HepG2 (cell line): Measurements from ENCODE around the gene UTRN. TPM values are rescaled to one million over a fixed set of nuclear protein-coding genes. Genes with fewer than 3 reads are reported as not detected.

Source experiments
- DMAP1 ChIP-seq: IDR thresholded peaks from 2 replicates; pipeline ENCODE4 v1.6.1; 2016
- KLF12 ChIP-seq: sonication (generic); formaldehyde crosslinking; IDR thresholded peaks from 2 replicates; pipeline ENCODE4 v1.4.0; 2020; ENCODE audit warnings: missing genetic modification reagents, borderline replicate concordance
- PAF1 ChIP-seq: IDR thresholded peaks from 2 replicates; pipeline ENCODE4 v1.6.1; 2016; ENCODE audit warnings: missing genetic modification reagents, missing compliant biosample characterization
- TOPORS ChIP-seq: sonication (generic); formaldehyde crosslinking; IDR thresholded peaks from 2 replicates; pipeline ENCODE4 v1.8.0; 2023; ENCODE audit warnings: mild to moderate bottlenecking, missing genetic modification reagents
- YY1 ChIP-seq: IDR thresholded peaks from 2 replicates; pipeline ENCODE4 v1.6.1; 2011; ENCODE audit warnings: low read length, low read depth, moderate library complexity, mild to moderate bottlenecking; ENCODE audit not compliant: insufficient read depth, insufficient replicate concordance
- ZNF101 ChIP-seq: sonication (generic); formaldehyde crosslinking; IDR thresholded peaks from 2 replicates; pipeline ENCODE4 v1.4.0; 2020; ENCODE audit warnings: mild to moderate bottlenecking, low read depth, missing genetic modification reagents, borderline replicate concordance
- ZNF205 ChIP-seq: IDR thresholded peaks from 2 replicates; pipeline ENCODE4 v1.6.1; 2018; ENCODE audit warnings: missing biosample characterization, missing genetic modification reagents
- ZNF224 ChIP-seq: sonication (generic); formaldehyde crosslinking; IDR thresholded peaks from 2 replicates; pipeline ENCODE4 v1.5.0; 2020; ENCODE audit warnings: mild to moderate bottlenecking, missing genetic modification reagents
- ZNF24 ChIP-seq: fragments of 450-650 bp; IDR thresholded peaks from 2 replicates; pipeline ENCODE4 v1.6.1; 2017; ENCODE audit warnings: antibody characterized with exemption, mild to moderate bottlenecking
- ZNF501 ChIP-seq: sonication (generic); formaldehyde crosslinking; IDR thresholded peaks from 2 replicates; pipeline ENCODE4 v1.5.1; 2020; ENCODE audit warnings: mild to moderate bottlenecking, moderate library complexity, missing genetic modification reagents
- ZNF567 ChIP-seq: sonication (generic); formaldehyde crosslinking; IDR thresholded peaks from 2 replicates; pipeline ENCODE4 v1.8.1; 2023; ENCODE audit warnings: mild to moderate bottlenecking, missing genetic modification reagents, borderline replicate concordance
- polyA plus RNA-seq, 8 experiments: library from polyadenylated mRNA; depleted of rRNA in 3 of 8; stranded (reverse) in 7 of 8; unstranded in 1 of 8; fragments of >200 nt; fragmentation: Illumina TruSeq in 4 of 8; extraction: Trizol in 4 of 8; gene quantifications; 2 replicates each; pipeline versions ENCODE4 v1.2.1 to v1.2.3, GENCODE V29; 2011 to 2016; ENCODE audit warnings: low read depth in 4 of 8, missing spikeins in 1 of 8, mixed read lengths in 1 of 8; ENCODE audit not compliant: insufficient read depth in 1 of 8
- total RNA-seq, 5 experiments: library from RNA; depleted of rRNA; stranded (reverse); fragments of >200 nt; fragmentation: Illumina TruSeq; extraction: Trizol; gene quantifications; 2 replicates each; pipeline ENCODE4 v1.2.3, GENCODE V29; 2016; ENCODE audit warnings: low read depth in 1 of 5
- TF ChIP-seq, protein P1 (sequence below): sonication (generic); formaldehyde crosslinking; IDR thresholded peaks from 2 replicates; pipeline ENCODE4 v1.4.0; 2020; ENCODE audit warnings: missing genetic modification reagents
- TF ChIP-seq, protein P2 (sequence below): sonication (generic); formaldehyde crosslinking; IDR thresholded peaks from 2 replicates; pipeline ENCODE4 v1.5.0; 2020; ENCODE audit warnings: mild to moderate bottlenecking, missing genetic modification reagents, borderline replicate concordance
- TF ChIP-seq, protein P3 (sequence below): sonication (generic); formaldehyde crosslinking; IDR thresholded peaks from 2 replicates; pipeline ENCODE4 v1.4.0; 2020; ENCODE audit warnings: mild to moderate bottlenecking, missing genetic modification reagents
- TF ChIP-seq, protein P4 (sequence below): sonication (generic); formaldehyde crosslinking; IDR thresholded peaks from 2 replicates; pipeline ENCODE4 v1.4.0; 2020; ENCODE audit warnings: missing genetic modification reagents

The UTRN gene
- total and polyA plus RNA-seq, 2 of the 13 experiments (the other 11 are each of a cell fraction or from before 2014, with no cell fraction given): 102 to 116 TPM

DNA sequence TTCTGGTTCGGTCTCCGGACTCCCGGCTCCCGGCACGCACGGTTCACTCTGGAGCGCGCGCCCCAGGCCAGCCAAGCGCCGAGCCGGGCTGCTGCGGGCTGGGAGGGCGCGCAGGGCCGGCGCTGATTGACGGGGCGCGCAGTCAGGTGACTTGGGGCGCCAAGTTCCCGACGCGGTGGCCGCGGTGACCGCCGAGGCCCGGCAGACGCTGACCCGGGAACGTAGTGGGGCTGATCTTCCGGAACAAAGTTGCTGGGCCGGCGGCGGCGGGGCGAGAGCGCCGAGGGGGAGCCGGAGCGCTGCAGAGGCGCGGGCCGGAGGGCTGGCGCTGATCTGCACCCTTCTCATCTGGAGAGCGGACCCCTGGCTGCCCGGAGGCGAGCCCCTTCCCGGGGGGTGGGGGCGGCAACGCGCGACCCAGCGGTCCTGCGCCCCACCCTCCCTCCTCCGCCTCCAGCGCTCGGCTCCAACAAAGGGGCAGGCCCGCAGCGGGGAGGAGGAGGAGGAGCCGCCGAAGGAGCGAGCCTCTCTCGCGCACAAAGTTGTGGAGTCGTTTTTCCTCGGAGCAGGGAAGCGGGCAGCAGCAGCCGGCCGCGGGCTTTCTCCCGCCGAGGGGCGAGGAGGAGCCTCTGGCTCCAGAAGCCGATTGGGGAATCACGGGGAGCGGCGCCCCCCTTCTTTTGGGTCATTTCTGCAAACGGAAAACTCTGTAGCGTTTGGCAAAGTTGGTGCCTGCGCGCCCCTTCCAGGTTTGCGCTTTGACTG is at the start of gene UTRN (continued):
- TF ChIP-seq, protein P1, sequence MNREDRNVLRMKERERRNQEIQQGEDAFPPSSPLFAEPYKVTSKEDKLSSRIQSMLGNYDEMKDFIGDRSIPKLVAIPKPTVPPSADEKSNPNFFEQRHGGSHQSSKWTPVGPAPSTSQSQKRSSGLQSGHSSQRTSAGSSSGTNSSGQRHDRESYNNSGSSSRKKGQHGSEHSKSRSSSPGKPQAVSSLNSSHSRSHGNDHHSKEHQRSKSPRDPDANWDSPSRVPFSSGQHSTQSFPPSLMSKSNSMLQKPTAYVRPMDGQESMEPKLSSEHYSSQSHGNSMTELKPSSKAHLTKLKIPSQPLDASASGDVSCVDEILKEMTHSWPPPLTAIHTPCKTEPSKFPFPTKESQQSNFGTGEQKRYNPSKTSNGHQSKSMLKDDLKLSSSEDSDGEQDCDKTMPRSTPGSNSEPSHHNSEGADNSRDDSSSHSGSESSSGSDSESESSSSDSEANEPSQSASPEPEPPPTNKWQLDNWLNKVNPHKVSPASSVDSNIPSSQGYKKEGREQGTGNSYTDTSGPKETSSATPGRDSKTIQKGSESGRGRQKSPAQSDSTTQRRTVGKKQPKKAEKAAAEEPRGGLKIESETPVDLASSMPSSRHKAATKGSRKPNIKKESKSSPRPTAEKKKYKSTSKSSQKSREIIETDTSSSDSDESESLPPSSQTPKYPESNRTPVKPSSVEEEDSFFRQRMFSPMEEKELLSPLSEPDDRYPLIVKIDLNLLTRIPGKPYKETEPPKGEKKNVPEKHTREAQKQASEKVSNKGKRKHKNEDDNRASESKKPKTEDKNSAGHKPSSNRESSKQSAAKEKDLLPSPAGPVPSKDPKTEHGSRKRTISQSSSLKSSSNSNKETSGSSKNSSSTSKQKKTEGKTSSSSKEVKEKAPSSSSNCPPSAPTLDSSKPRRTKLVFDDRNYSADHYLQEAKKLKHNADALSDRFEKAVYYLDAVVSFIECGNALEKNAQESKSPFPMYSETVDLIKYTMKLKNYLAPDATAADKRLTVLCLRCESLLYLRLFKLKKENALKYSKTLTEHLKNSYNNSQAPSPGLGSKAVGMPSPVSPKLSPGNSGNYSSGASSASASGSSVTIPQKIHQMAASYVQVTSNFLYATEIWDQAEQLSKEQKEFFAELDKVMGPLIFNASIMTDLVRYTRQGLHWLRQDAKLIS (CRISPR knock-in tag): peak; percentile 32; the same call in 1 of the 2 replicates
- TF ChIP-seq YY1 (peak; percentile 74), ZNF24 (no peak), PAF1 (no peak), ZNF224 (no peak), KLF12 (CRISPR knock-in tag) (peak; percentile 87), TOPORS (CRISPR knock-in tag) (peak; percentile 96), ZNF101 (no peak), DMAP1 (CRISPR knock-in tag) (peak; percentile 66), ZNF501 (CRISPR knock-in tag) (peak; percentile 94), ZNF205 (CRISPR knock-in tag) (peak; percentile 89), ZNF567 (CRISPR knock-in tag) (0 out of 2 replicates have a peak, but pooled peaks have one; percentile 25)
- TF ChIP-seq, protein P2, sequence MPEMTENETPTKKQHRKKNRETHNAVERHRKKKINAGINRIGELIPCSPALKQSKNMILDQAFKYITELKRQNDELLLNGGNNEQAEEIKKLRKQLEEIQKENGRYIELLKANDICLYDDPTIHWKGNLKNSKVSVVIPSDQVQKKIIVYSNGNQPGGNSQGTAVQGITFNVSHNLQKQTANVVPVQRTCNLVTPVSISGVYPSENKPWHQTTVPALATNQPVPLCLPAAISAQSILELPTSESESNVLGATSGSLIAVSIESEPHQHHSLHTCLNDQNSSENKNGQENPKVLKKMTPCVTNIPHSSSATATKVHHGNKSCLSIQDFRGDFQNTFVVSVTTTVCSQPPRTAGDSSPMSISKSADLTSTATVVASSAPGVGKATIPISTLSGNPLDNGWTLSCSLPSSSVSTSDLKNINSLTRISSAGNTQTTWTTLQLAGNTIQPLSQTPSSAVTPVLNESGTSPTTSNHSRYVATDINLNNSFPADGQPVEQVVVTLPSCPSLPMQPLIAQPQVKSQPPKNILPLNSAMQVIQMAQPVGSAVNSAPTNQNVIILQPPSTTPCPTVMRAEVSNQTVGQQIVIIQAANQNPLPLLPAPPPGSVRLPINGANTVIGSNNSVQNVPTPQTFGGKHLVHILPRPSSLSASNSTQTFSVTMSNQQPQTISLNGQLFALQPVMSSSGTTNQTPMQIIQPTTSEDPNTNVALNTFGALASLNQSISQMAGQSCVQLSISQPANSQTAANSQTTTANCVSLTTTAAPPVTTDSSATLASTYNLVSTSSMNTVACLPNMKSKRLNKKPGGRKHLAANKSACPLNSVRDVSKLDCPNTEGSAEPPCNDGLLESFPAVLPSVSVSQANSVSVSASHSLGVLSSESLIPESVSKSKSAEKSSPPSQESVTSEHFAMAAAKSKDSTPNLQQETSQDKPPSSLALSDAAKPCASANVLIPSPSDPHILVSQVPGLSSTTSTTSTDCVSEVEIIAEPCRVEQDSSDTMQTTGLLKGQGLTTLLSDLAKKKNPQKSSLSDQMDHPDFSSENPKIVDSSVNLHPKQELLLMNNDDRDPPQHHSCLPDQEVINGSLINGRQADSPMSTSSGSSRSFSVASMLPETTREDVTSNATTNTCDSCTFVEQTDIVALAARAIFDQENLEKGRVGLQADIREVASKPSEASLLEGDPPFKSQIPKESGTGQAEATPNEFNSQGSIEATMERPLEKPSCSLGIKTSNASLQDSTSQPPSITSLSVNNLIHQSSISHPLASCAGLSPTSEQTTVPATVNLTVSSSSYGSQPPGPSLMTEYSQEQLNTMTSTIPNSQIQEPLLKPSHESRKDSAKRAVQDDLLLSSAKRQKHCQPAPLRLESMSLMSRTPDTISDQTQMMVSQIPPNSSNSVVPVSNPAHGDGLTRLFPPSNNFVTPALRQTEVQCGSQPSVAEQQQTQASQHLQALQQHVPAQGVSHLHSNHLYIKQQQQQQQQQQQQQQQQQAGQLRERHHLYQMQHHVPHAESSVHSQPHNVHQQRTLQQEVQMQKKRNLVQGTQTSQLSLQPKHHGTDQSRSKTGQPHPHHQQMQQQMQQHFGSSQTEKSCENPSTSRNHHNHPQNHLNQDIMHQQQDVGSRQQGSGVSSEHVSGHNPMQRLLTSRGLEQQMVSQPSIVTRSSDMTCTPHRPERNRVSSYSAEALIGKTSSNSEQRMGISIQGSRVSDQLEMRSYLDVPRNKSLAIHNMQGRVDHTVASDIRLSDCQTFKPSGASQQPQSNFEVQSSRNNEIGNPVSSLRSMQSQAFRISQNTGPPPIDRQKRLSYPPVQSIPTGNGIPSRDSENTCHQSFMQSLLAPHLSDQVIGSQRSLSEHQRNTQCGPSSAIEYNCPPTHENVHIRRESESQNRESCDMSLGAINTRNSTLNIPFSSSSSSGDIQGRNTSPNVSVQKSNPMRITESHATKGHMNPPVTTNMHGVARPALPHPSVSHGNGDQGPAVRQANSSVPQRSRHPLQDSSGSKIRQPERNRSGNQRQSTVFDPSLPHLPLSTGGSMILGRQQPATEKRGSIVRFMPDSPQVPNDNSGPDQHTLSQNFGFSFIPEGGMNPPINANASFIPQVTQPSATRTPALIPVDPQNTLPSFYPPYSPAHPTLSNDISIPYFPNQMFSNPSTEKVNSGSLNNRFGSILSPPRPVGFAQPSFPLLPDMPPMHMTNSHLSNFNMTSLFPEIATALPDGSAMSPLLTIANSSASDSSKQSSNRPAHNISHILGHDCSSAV (CRISPR knock-in tag): no peak; the same call in 1 of the 2 replicates
- TF ChIP-seq, protein P3, sequence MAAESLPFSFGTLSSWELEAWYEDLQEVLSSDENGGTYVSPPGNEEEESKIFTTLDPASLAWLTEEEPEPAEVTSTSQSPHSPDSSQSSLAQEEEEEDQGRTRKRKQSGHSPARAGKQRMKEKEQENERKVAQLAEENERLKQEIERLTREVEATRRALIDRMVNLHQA (CRISPR knock-in tag): 0 out of 2 replicates have a peak, but pooled peaks have one; percentile 5
- TF ChIP-seq, protein P4, sequence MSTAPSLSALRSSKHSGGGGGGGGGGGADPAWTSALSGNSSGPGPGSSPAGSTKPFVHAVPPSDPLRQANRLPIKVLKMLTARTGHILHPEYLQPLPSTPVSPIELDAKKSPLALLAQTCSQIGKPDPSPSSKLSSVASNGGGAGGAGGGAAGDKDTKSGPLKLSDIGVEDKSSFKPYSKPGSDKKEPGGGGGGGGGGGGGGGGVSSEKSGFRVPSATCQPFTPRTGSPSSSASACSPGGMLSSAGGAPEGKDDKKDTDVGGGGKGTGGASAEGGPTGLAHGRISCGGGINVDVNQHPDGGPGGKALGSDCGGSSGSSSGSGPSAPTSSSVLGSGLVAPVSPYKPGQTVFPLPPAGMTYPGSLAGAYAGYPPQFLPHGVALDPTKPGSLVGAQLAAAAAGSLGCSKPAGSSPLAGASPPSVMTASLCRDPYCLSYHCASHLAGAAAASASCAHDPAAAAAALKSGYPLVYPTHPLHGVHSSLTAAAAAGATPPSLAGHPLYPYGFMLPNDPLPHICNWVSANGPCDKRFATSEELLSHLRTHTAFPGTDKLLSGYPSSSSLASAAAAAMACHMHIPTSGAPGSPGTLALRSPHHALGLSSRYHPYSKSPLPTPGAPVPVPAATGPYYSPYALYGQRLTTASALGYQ (CRISPR knock-in tag): peak; percentile 71
